ENCODE results near the gene CLCA4. TPM values are rescaled to one million over a fixed set of nuclear protein-coding genes. Genes with fewer than 3 reads are reported as not detected.

Gene CLCA4
- total and polyA plus RNA-seq, 4 donors: 0.03 TPM; not detected in 3

DNA sequence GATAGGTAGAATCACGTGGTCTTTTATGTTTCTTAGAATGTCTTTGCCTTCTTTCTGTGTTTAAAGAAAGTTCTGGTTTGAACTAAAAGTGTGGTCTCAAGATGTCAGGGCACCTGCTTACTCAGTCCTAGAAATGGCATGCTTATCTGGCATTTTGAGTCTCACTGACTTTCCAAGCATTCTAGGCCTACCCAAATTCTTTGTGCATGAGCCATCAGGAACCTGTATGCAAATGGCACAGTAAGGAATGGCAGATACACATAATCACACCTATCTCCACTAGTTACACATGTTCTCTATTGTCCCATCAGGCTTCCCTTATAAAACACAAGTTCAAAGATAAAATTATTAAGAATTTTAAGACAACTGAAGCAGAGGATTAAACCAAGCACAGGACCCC is 29.5 kb upstream of the CLCA4 start:
- Histone ChIP-seq H3K36me3 (ENCODE audit: control insufficient read depth in 4 of 4, insufficient read depth in 3 of 4, low read depth in 1 of 4, low read length in 3 of 4) (no peaks in the 10 kb centered on the region), H3K9me3 (ENCODE audit: control insufficient read depth in 4 of 4, low read length in 3 of 4) (no peaks in the 10 kb centered on the region), H3K9ac (ENCODE audit: low read depth in 1 of 2, low read length in 2 of 2) (no peak overlapping the region), H3K27ac (ENCODE audit: low read depth in 1 of 2, low read length in 2 of 2) (no peak overlapping the region), H3K4me3 (ENCODE audit: low read depth in 1 of 3, low read length in 3 of 3) (no peak overlapping the region), H3K4me1 (ENCODE audit: control insufficient read depth in 4 of 4, insufficient read depth in 4 of 4, low read length in 3 of 4) (no peaks in the 10 kb centered on the region), H3K27me3 (ENCODE audit: control insufficient read depth in 4 of 4, insufficient read depth in 4 of 4, low read length in 3 of 4) (no peaks in the 10 kb centered on the region)
- no peak for TF ChIP-seq GABPA (IDR thresholded peaks at IDR 0.05 in 1 of 2, conservative IDR thresholded peaks at IDR 0.05 in 1 of 2)
- no peak for TF ChIP-seq FOXA1 (IDR thresholded peaks at IDR 0.05)
- no peak for TF ChIP-seq RAD21 (IDR thresholded peaks at IDR 0.05)
- TF ChIP-seq ATF3 (IDR thresholded peaks at IDR 0.05): no peak
- TF ChIP-seq YY1 (IDR thresholded peaks at IDR 0.05): no peak
- no peak for TF ChIP-seq TAF1 (conservative IDR thresholded peaks at IDR 0.05)
- TF ChIP-seq FOXA2 (IDR thresholded peaks at IDR 0.05): no peak
- no peak for TF ChIP-seq NR2F2 (IDR thresholded peaks at IDR 0.05)
- TF ChIP-seq JUND (IDR thresholded peaks at IDR 0.05): no peak
- TF ChIP-seq EGR1 (IDR thresholded peaks at IDR 0.05; ENCODE audit: low read depth in 2 of 2): no peak
- TF ChIP-seq, protein P1, sequence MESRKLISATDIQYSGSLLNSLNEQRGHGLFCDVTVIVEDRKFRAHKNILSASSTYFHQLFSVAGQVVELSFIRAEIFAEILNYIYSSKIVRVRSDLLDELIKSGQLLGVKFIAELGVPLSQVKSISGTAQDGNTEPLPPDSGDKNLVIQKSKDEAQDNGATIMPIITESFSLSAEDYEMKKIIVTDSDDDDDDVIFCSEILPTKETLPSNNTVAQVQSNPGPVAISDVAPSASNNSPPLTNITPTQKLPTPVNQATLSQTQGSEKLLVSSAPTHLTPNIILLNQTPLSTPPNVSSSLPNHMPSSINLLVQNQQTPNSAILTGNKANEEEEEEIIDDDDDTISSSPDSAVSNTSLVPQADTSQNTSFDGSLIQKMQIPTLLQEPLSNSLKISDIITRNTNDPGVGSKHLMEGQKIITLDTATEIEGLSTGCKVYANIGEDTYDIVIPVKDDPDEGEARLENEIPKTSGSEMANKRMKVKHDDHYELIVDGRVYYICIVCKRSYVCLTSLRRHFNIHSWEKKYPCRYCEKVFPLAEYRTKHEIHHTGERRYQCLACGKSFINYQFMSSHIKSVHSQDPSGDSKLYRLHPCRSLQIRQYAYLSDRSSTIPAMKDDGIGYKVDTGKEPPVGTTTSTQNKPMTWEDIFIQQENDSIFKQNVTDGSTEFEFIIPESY (IDR thresholded peaks at IDR 0.05): no peak
- no peak for DNase-seq (ENCODE audit: low spot score)
- WGBS: 62% methylated on average over 1 of the region's 1 CpG

- Histone ChIP-seq H3K9ac (ENCODE audit: low read depth in 1 of 2, low read length in 2 of 2) (no peak overlapping the region), H3K27me3 (ENCODE audit: control insufficient read depth in 4 of 4, insufficient read depth in 4 of 4, low read length in 3 of 4) (no peaks in the 10 kb centered on the region), H3K27ac (ENCODE audit: low read depth in 1 of 2, low read length in 2 of 2) (no peak overlapping the region), H3K4me3 (ENCODE audit: low read depth in 1 of 3, low read length in 3 of 3) (no peak overlapping the region), H3K9me3 (ENCODE audit: control insufficient read depth in 4 of 4, low read length in 3 of 4) (no peaks in the 10 kb centered on the region), H3K4me1 (ENCODE audit: control insufficient read depth in 4 of 4, insufficient read depth in 4 of 4, low read length in 3 of 4) (no peaks in the 10 kb centered on the region), H3K36me3 (ENCODE audit: control insufficient read depth in 4 of 4, insufficient read depth in 3 of 4, low read depth in 1 of 4, low read length in 3 of 4) (no peaks in the 10 kb centered on the region)
- DNase-seq (ENCODE audit: low spot score): no peak
- WGBS: 69% methylated on average over 4 of the region's 4 CpGs
- TF ChIP-seq TAF1 (conservative IDR thresholded peaks at IDR 0.05) (no peak), EGR1 (IDR thresholded peaks at IDR 0.05; ENCODE audit: low read depth in 2 of 2) (no peak), GABPA (IDR thresholded peaks at IDR 0.05 in 1 of 2, conservative IDR thresholded peaks at IDR 0.05 in 1 of 2) (no peak), CTCF (IDR thresholded peaks at IDR 0.05; ENCODE audit: low read depth, low read length, missing input control) (no peak), HNF4A (conservative IDR thresholded peaks at IDR 0.05) (no peak), HNF4G (IDR thresholded peaks at IDR 0.05) (no peak), RXRA (IDR thresholded peaks at IDR 0.05) (no peak), YY1 (IDR thresholded peaks at IDR 0.05) (no peak), JUND (IDR thresholded peaks at IDR 0.05) (no peak), SP1 (IDR thresholded peaks at IDR 0.05) (no peak), NR2F2 (IDR thresholded peaks at IDR 0.05) (no peak), FOXA1 (IDR thresholded peaks at IDR 0.05) (no peak), ATF3 (IDR thresholded peaks at IDR 0.05) (no peak), REST (IDR thresholded peaks at IDR 0.05) (no peak), FOXA2 (IDR thresholded peaks at IDR 0.05) (no peak), RAD21 (IDR thresholded peaks at IDR 0.05) (no peak)
- TF ChIP-seq, protein P2, sequence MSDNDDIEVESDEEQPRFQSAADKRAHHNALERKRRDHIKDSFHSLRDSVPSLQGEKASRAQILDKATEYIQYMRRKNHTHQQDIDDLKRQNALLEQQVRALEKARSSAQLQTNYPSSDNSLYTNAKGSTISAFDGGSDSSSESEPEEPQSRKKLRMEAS (IDR thresholded peaks at IDR 0.05): no peak
- TF ChIP-seq, protein P1 (IDR thresholded peaks at IDR 0.05): no peak
These were observed 25.9 kb upstream of the CLCA4 start for GRCh38 chr1:86520789-86521521.
